Activated CD4-positive, alpha-beta memory T cell treated with anti-CD3 and anti-CD28 coated beads for 36 hours (primary cell): ENCODE data around the gene PCCB. TPM values are rescaled to one million over a fixed set of nuclear protein-coding genes. Genes with fewer than 3 reads are reported as not detected.
"Not testable (repeated sequence)": the region's sequence is repeated elsewhere in the genome, so short reads cannot be mapped to it uniquely, and the experiment has no call there.

Experiments used
- CTCF ChIA-PET: fragments of 350-600 bp; sonication (Branson Sonifier 250); formaldehyde crosslinking; loops from one replicate; lab custom pipeline; 2021; ENCODE audit warnings: antibody characterized with exemption, inconsistent platforms; lab: Charles Lee
- POLR2A ChIA-PET: fragments of 350-600 bp; sonication (Branson Sonifier 250); formaldehyde crosslinking; loops from one replicate; lab custom pipeline; 2021; ENCODE audit warnings: antibody characterized with exemption; lab: Charles Lee
- DNase-seq: peaks from one replicate; pipeline ENCODE4 v3.0.0-alpha.2; 2020
- H3K27ac Mint-ChIP-seq: one replicate; pipeline ENCODE4 v1.8.0; 2021; ENCODE audit warnings: mixed read lengths
- H3K27me3 Mint-ChIP-seq: one replicate; pipeline ENCODE4 v1.8.0; 2021; ENCODE audit warnings: mixed read lengths
- H3K36me3 Mint-ChIP-seq: one replicate; pipeline ENCODE4 v1.8.0; 2021; ENCODE audit warnings: mixed read lengths
- H3K4me1 Mint-ChIP-seq: one replicate; pipeline ENCODE4 v1.8.0; 2021; ENCODE audit warnings: low read depth, mixed read lengths
- H3K4me3 Mint-ChIP-seq: one replicate; pipeline ENCODE4 v1.8.0; 2021; ENCODE audit warnings: mild to moderate bottlenecking, mixed read lengths
- H3K9me3 Mint-ChIP-seq: one replicate; pipeline ENCODE4 v1.8.0; 2021; ENCODE audit warnings: mixed read lengths
- intact Hi-C: fragments of 100-400 bp; cut with micrococcal nuclease; formaldehyde crosslinking; loops from one replicate; pipeline ENCODE4 v1.15.1; 2023
- total RNA-seq, 2 experiments: library from RNA; stranded (reverse); gene quantifications; one replicate each; pipeline ENCODE4 v1.2.3, GENCODE V29; 2021

PCCB gene
- total RNA-seq, 2 experiments from 2014 or later: 54.5 to 58.9 TPM

GRCh38 chr3:136351905-136352304 lies 101.8 kb downstream of the PCCB start:
- Mint-ChIP-seq H3K9me3 (peaks cover 11% of the 10 kb centered on the region), H3K4me3 (no peak overlapping the region), H3K27ac (no peak overlapping the region), H3K36me3 (peaks cover 16% of the 10 kb centered on the region), H3K4me1 (peaks cover 14% of the 10 kb centered on the region), H3K27me3 (no peaks in the 10 kb centered on the region)
- POLR2A ChIA-PET: interaction anchor here (1.2 kb wide), 1 partner anchor 401 kb away, joined by 4 read pairs; no protein-coding TSS in a partner anchor
- no peak for DNase-seq
- CTCF ChIA-PET: interaction anchor here (0.6 to 1.7 kb wide), 7 partner anchors 9 to 663 kb away, joined by 3 to 7 read pairs (median 5); partner anchors contain the start of gene STAG1
- intact Hi-C loops: loop anchor here (5.0 kb wide), 1 partner anchor 275 kb away; no protein-coding TSS in a partner anchor

- no peak overlapping the region for H3K4me3 Mint-ChIP-seq
Measured at GRCh38 chr3:136353461-136353860, 103.3 kb downstream of the PCCB start.

GRCh38 chr3:136366289-136366688 lies 116.1 kb downstream of the PCCB start:
- CTCF ChIA-PET: interaction anchor here (1.1 to 1.5 kb wide), 6 partner anchors 10 to 323 kb away, joined by 3 to 6 read pairs (median 3); no protein-coding TSS in a partner anchor
- intact Hi-C loops: no loop called here

More at GRCh38 chr3:136353461-136353860, 103.3 kb downstream of the PCCB start:
- Mint-ChIP-seq H3K27me3 (no peaks in the 10 kb centered on the region), H3K4me1 (peaks cover 14% of the 10 kb centered on the region), H3K36me3 (peaks cover 17% of the 10 kb centered on the region), H3K9me3 (peaks cover 11% of the 10 kb centered on the region), H3K27ac (peak overlapping the region; percentile 44)
- POLR2A ChIA-PET: no interaction called here
- DNase-seq: peak; percentile 28
- CTCF ChIA-PET: interaction anchor here (1.7 kb wide), 2 partner anchors 11 to 13 kb away, joined by 4 to 5 read pairs; no protein-coding TSS in a partner anchor
- intact Hi-C loops: loop anchor here (1.0 to 5.0 kb wide), 2 partner anchors 276 to 400 kb away; no protein-coding TSS in a partner anchor

GRCh38 chr3:136375800-136376199 lies 125.7 kb downstream of the PCCB start:
- DNase-seq, POLR2A ChIA-PET, intact Hi-C loops, CTCF ChIA-PET, H3K4me3 Mint-ChIP-seq, H3K9me3 Mint-ChIP-seq, H3K27me3 Mint-ChIP-seq, H3K27ac Mint-ChIP-seq, H3K4me1 Mint-ChIP-seq: not testable (repeated sequence)
- peaks cover 25% of the 10 kb centered on the region for H3K36me3 Mint-ChIP-seq

More at GRCh38 chr3:136366289-136366688, 116.1 kb downstream of the PCCB start:
- H3K4me3 Mint-ChIP-seq: no peak overlapping the region
- no peak for DNase-seq
- H3K27me3 Mint-ChIP-seq: no peaks in the 10 kb centered on the region
- POLR2A ChIA-PET: no interaction called here
- H3K27ac Mint-ChIP-seq: no peak overlapping the region
- H3K36me3 Mint-ChIP-seq: peaks cover 10% of the 10 kb centered on the region
- H3K4me1 Mint-ChIP-seq: no peaks in the 10 kb centered on the region
- H3K9me3 Mint-ChIP-seq: no peaks in the 10 kb centered on the region

- Mint-ChIP-seq H3K36me3 (peaks cover 21% of the 10 kb centered on the region), H3K27me3 (no peaks in the 10 kb centered on the region), H3K9me3 (no peaks in the 10 kb centered on the region), H3K4me3 (no peak overlapping the region), H3K27ac (no peak overlapping the region), H3K4me1 (no peaks in the 10 kb centered on the region)
- no peak for DNase-seq
- CTCF ChIA-PET: no interaction called here
- intact Hi-C loops: no loop called here
- POLR2A ChIA-PET: no interaction called here
Measured at GRCh38 chr3:136377508-136377907, 127.4 kb downstream of the PCCB start.

GRCh38 chr3:136378011-136378410 lies 127.9 kb downstream of the PCCB start:
- Mint-ChIP-seq H3K4me3 (no peak overlapping the region), H3K27ac (no peak overlapping the region), H3K9me3 (no peaks in the 10 kb centered on the region), H3K27me3 (no peaks in the 10 kb centered on the region), H3K36me3 (peaks cover 19% of the 10 kb centered on the region), H3K4me1 (no peaks in the 10 kb centered on the region)
- intact Hi-C loops: no loop called here
- POLR2A ChIA-PET: no interaction called here
- CTCF ChIA-PET: interaction anchor here (1.6 kb wide), 1 partner anchor 12 kb away, joined by 3 read pairs; no protein-coding TSS in a partner anchor
- no peak for DNase-seq

Other genes starting within 250 kb of the PCCB start
- 10 to 100 TPM; 37.2 to 38.5 TPM for gene MSL2, start 54.0 kb upstream of the PCCB start, total RNA-seq